Measurements from ENCODE around the gene CHMP3.

GRCh38 chr2:86512034-86512433, 51.2 kb downstream of the CHMP3 start:
- TF ChIP-seq, protein P1, sequence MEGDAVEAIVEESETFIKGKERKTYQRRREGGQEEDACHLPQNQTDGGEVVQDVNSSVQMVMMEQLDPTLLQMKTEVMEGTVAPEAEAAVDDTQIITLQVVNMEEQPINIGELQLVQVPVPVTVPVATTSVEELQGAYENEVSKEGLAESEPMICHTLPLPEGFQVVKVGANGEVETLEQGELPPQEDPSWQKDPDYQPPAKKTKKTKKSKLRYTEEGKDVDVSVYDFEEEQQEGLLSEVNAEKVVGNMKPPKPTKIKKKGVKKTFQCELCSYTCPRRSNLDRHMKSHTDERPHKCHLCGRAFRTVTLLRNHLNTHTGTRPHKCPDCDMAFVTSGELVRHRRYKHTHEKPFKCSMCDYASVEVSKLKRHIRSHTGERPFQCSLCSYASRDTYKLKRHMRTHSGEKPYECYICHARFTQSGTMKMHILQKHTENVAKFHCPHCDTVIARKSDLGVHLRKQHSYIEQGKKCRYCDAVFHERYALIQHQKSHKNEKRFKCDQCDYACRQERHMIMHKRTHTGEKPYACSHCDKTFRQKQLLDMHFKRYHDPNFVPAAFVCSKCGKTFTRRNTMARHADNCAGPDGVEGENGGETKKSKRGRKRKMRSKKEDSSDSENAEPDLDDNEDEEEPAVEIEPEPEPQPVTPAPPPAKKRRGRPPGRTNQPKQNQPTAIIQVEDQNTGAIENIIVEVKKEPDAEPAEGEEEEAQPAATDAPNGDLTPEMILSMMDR (conservative IDR thresholded peaks at IDR 0.05 in 1 of 2, IDR thresholded peaks at IDR 0.05 in 1 of 2; ENCODE audit: low read depth in 1 of 2, low read length in 2 of 2) = no peak
- no peak for TF ChIP-seq EZH2 (IDR thresholded peaks at IDR 0.05; ENCODE audit: low read length, missing control alignments)
